H9 (cell line): ENCODE measurements around the gene FLCN. TPM values are rescaled to one million over a fixed set of nuclear protein-coding genes. Genes with fewer than 3 reads are reported as not detected.

Source experiments
- DNase-seq: peaks from one replicate; pipeline ENCODE4 v3.0.0-alpha.2; 2017
- H2AFZ ChIP-seq: one replicate; pipeline ENCODE4 v1.6.1; 2013; ENCODE audit warnings: mild to moderate bottlenecking, low read length, control low read depth, moderate library complexity
- H2AK5ac ChIP-seq: 2 replicates; pipeline ENCODE4 v1.6.1; 2013; ENCODE audit warnings: low read length, control low read depth, mixed read lengths; ENCODE audit not compliant: insufficient read length
- H2BK120ac ChIP-seq: one replicate; pipeline ENCODE4 v1.6.1; 2013; ENCODE audit warnings: low read depth, mild to moderate bottlenecking, low read length, control low read depth, inconsistent platforms; ENCODE audit not compliant: poor library complexity, severe bottlenecking
- H2BK12ac ChIP-seq: 2 replicates; pipeline ENCODE4 v1.6.1; 2013; ENCODE audit warnings: low read length, control low read depth, mixed read lengths, low read depth; ENCODE audit not compliant: insufficient read length
- H2BK15ac ChIP-seq: 2 replicates; pipeline ENCODE4 v1.6.1; 2013; ENCODE audit warnings: low read depth, low read length, control low read depth
- H2BK20ac ChIP-seq: one replicate; pipeline ENCODE4 v1.6.1; 2013; ENCODE audit warnings: low read depth, mild to moderate bottlenecking, low read length, control low read depth, inconsistent platforms; ENCODE audit not compliant: poor library complexity, severe bottlenecking
- H2BK5ac ChIP-seq: 2 replicates; pipeline ENCODE4 v1.6.1; 2013; ENCODE audit warnings: low read length, control low read depth, mixed read lengths; ENCODE audit not compliant: insufficient read length
- H3K14ac ChIP-seq: 2 replicates; pipeline ENCODE4 v1.6.1; 2013; ENCODE audit warnings: low read length, control low read depth; ENCODE audit not compliant: insufficient read depth
- H3K18ac ChIP-seq: 2 replicates; pipeline ENCODE4 v1.6.1; 2013; ENCODE audit warnings: low read depth, mild to moderate bottlenecking, mixed read lengths, low read length, control low read depth; ENCODE audit not compliant: insufficient read length
- H3K23ac ChIP-seq: 2 replicates; pipeline ENCODE4 v1.6.1; 2013; ENCODE audit warnings: low read length, control low read depth, mixed read lengths, low read depth; ENCODE audit not compliant: insufficient read length
- H3K23me2 ChIP-seq: 2 replicates; pipeline ENCODE4 v1.6.1; 2013; ENCODE audit warnings: low read depth, mild to moderate bottlenecking, mixed read lengths, low read length, control low read depth; ENCODE audit not compliant: insufficient read length, poor library complexity, severe bottlenecking
- H3K27ac ChIP-seq: 2 replicates; pipeline ENCODE4 v1.5.1; 2013; ENCODE audit warnings: low read length, control low read depth, mixed read lengths, low read depth; ENCODE audit not compliant: insufficient read length
- H3K27me3 ChIP-seq: 2 replicates; pipeline ENCODE4 v1.6.1; 2013; ENCODE audit warnings: low read length, control low read depth, inconsistent platforms; ENCODE audit not compliant: insufficient read depth
- H3K4ac ChIP-seq: 2 replicates; pipeline ENCODE4 v1.6.1; 2013; ENCODE audit warnings: low read depth, mild to moderate bottlenecking, control low read depth, inconsistent platforms, low read length, moderate library complexity
- H3K4me1 ChIP-seq: 2 replicates; pipeline ENCODE4 v1.6.1; 2013; ENCODE audit warnings: low read length, control low read depth, inconsistent platforms; ENCODE audit not compliant: insufficient read depth
- H3K4me2 ChIP-seq: 2 replicates; pipeline ENCODE4 v1.6.1; 2013; ENCODE audit warnings: low read length, control low read depth, mixed read lengths; ENCODE audit not compliant: insufficient read length, insufficient read depth
- H3K56ac ChIP-seq: 2 replicates; pipeline ENCODE4 v1.6.1; 2013; ENCODE audit warnings: low read depth, mild to moderate bottlenecking, mixed read lengths, low read length, control low read depth; ENCODE audit not compliant: insufficient read length
- H3K79me1 ChIP-seq: 2 replicates; pipeline ENCODE4 v1.6.1; 2013; ENCODE audit warnings: low read depth, mild to moderate bottlenecking, moderate library complexity, low read length, control low read depth, inconsistent platforms; ENCODE audit not compliant: insufficient read depth, poor library complexity, severe bottlenecking
- H3K79me2 ChIP-seq: 2 replicates; pipeline ENCODE4 v1.6.1; 2013; ENCODE audit warnings: low read length, control low read depth, inconsistent platforms; ENCODE audit not compliant: insufficient read depth
- H3K9ac ChIP-seq: 2 replicates; pipeline ENCODE4 v1.6.1; 2013; ENCODE audit warnings: low read length, control low read depth, mixed read lengths; ENCODE audit not compliant: insufficient read length; ENCODE audit errors: extremely low read depth
- H3K9me3 ChIP-seq: one replicate; pipeline ENCODE4 v1.6.1; 2013; ENCODE audit warnings: low read depth, low read length, inconsistent platforms; ENCODE audit not compliant: control insufficient read depth
- H3T11ph ChIP-seq: one replicate; pipeline ENCODE4 v1.6.1; 2013; ENCODE audit warnings: mild to moderate bottlenecking, low read length, control low read depth, inconsistent platforms
- H4K20me1 ChIP-seq: one replicate; pipeline ENCODE4 v1.6.1; 2013; ENCODE audit not compliant: control insufficient read depth, insufficient read length, insufficient read depth
- H4K5ac ChIP-seq: 2 replicates; pipeline ENCODE4 v1.6.1; 2013; ENCODE audit warnings: low read depth, mild to moderate bottlenecking, mixed read lengths, low read length, control low read depth; ENCODE audit not compliant: insufficient read length
- H4K8ac ChIP-seq: replicated peaks from 2 replicates; pipeline ENCODE4 v1.6.1; 2013; ENCODE audit warnings: low read length, control low read depth, mixed read lengths, low read depth; ENCODE audit not compliant: insufficient read length
- H4K91ac ChIP-seq: 2 replicates; pipeline ENCODE4 v1.6.1; 2013; ENCODE audit warnings: low read depth, mild to moderate bottlenecking, moderate library complexity, mixed read lengths, low read length, control low read depth; ENCODE audit not compliant: insufficient read length
- H3K27ac Mint-ChIP-seq, 3 experiments: 2 replicates in 2 of 3; 3 replicates in 1 of 3; pipeline ENCODE4 v1.8.0; 2020 to 2021; ENCODE audit warnings: mixed read lengths in 3 of 3, mild to moderate bottlenecking in 1 of 3, moderate library complexity in 1 of 3
- H3K27me3 Mint-ChIP-seq: 2 replicates; pipeline ENCODE4 v1.8.0; 2021; ENCODE audit warnings: low read depth, mild to moderate bottlenecking, moderate library complexity, mixed read lengths
- H3K36me3 Mint-ChIP-seq, 3 experiments: 2 replicates in 2 of 3; 3 replicates in 1 of 3; pipeline ENCODE4 v1.8.0; 2020 to 2021; ENCODE audit warnings: low read depth in 3 of 3, mixed read lengths in 3 of 3; ENCODE audit not compliant: insufficient read depth in 1 of 3
- H3K4me1 Mint-ChIP-seq, 2 experiments: 2 replicates each; pipeline ENCODE4 v1.8.0; 2020; ENCODE audit warnings: mixed read lengths in 2 of 2
- H3K4me3 Mint-ChIP-seq, 2 experiments: 2 replicates in 1 of 2; 3 replicates in 1 of 2; pipeline ENCODE4 v1.8.0; 2020 to 2021; ENCODE audit warnings: mild to moderate bottlenecking in 2 of 2, mixed read lengths in 2 of 2, moderate library complexity in 1 of 2
- H3K9me3 Mint-ChIP-seq, 2 experiments: 2 replicates in 1 of 2; 3 replicates in 1 of 2; pipeline ENCODE4 v1.8.0; 2020; ENCODE audit warnings: mild to moderate bottlenecking in 2 of 2, mixed read lengths in 2 of 2, moderate library complexity in 1 of 2
- WGBS: extraction: QIAGEN DNeasy Blood & Tissue Kit; methylation state at CpG from one replicate; pipeline ENCODE4 v1.1.7; 2013; ENCODE audit warnings: missing lambda C conversion rate, low lambda C conversion rate, mixed read lengths; ENCODE audit not compliant: insufficient read length; ENCODE audit errors: extremely low coverage; 5-methylcytosine and 5-hydroxymethylcytosine counted together
- total RNA-seq: library from RNA; stranded (reverse); gene quantifications from 2 replicates; pipeline ENCODE4 v1.2.1, GENCODE V29; 2021
- TF ChIP-seq, protein P1 (sequence below): fragments of 200-600 bp; sonication (generic); conservative IDR thresholded peaks from 3 replicates; pipeline ENCODE4 v1.8.0; 2021; ENCODE audit warnings: antibody characterized with exemption, mild to moderate bottlenecking

FLCN gene
- total RNA-seq, 1 experiment from 2014 or later: 33.3 TPM

DNA sequence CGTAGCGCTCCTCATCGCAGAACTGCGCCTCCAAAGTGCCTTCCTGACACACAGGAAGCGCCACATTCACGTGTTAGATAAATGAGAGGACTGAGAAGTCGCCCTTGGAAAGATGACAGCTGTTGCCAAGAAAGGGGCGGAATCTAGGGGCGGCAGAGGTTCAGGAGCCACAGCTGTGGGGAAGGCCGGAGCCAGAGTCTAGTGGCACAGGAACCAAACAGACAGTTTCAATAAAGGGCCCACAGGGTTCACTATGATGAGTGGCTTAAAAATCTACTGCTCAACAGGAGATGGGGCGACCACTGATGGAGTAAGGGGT is 4.7 kb downstream of the FLCN start:
- WGBS: no CpG with 5 or more reads among the region's 11 CpGs
- Histone ChIP-seq H3K27ac (no peak overlapping the region), H3K27me3 (no peaks in the 10 kb centered on the region), H3K4me2 (no peak overlapping the region), H3K56ac (no peak overlapping the region), H3K9me3 (no peaks in the 10 kb centered on the region), H4K5ac (no peak overlapping the region), H3K23ac (no peak overlapping the region), H3K79me1 (peaks cover 3% of the 10 kb centered on the region), H3K23me2 (peaks cover 5% of the 10 kb centered on the region), H2AFZ (no peak overlapping the region), H2BK120ac (no peak overlapping the region), H3T11ph (no peak overlapping the region), H3K4ac (no peak overlapping the region), H3K14ac (no peak overlapping the region), H3K9ac (no peak overlapping the region), H4K91ac (no peak overlapping the region), H3K79me2 (peaks cover 9% of the 10 kb centered on the region; the same call in 1 of the 2 replicates), H2BK12ac (no peak overlapping the region), H2AK5ac (no peak overlapping the region), H3K4me1 (peaks cover 11% of the 10 kb centered on the region), H2BK5ac (no peak overlapping the region), H4K20me1 (no peaks in the 10 kb centered on the region), H4K8ac (no peak overlapping the region), H2BK20ac (no peak overlapping the region), H2BK15ac (no peak overlapping the region), H3K18ac (no peak overlapping the region)
- H3K4me1 Mint-ChIP-seq: peaks cover 14% of the 10 kb centered on the region in 2 experiments
- DNase-seq: no peak
- H3K27ac Mint-ChIP-seq: no peak overlapping the region; a peak in 2 of 7 replicates
- TF ChIP-seq, protein P1, sequence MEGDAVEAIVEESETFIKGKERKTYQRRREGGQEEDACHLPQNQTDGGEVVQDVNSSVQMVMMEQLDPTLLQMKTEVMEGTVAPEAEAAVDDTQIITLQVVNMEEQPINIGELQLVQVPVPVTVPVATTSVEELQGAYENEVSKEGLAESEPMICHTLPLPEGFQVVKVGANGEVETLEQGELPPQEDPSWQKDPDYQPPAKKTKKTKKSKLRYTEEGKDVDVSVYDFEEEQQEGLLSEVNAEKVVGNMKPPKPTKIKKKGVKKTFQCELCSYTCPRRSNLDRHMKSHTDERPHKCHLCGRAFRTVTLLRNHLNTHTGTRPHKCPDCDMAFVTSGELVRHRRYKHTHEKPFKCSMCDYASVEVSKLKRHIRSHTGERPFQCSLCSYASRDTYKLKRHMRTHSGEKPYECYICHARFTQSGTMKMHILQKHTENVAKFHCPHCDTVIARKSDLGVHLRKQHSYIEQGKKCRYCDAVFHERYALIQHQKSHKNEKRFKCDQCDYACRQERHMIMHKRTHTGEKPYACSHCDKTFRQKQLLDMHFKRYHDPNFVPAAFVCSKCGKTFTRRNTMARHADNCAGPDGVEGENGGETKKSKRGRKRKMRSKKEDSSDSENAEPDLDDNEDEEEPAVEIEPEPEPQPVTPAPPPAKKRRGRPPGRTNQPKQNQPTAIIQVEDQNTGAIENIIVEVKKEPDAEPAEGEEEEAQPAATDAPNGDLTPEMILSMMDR: no peak
- H3K27me3 Mint-ChIP-seq: no peaks in the 10 kb centered on the region
- H3K4me3 Mint-ChIP-seq: no peak overlapping the region
- H3K9me3 Mint-ChIP-seq: no peaks in the 10 kb centered on the region
- H3K36me3 Mint-ChIP-seq: peaks cover 19 to 49% (median 47%) of the 10 kb centered on the region in 3 experiments; a peak in 6 of 7 replicates
